ENCODE data around the gene MEP1A. TPM values are rescaled to one million over a fixed set of nuclear protein-coding genes. Genes with fewer than 3 reads are reported as not detected.

The MEP1A gene
- total and polyA plus RNA-seq, 2 of the 13 experiments (the other 11 are each of a cell fraction or from before 2014, with no cell fraction given): 0.24 to 0.83 TPM

DNA sequence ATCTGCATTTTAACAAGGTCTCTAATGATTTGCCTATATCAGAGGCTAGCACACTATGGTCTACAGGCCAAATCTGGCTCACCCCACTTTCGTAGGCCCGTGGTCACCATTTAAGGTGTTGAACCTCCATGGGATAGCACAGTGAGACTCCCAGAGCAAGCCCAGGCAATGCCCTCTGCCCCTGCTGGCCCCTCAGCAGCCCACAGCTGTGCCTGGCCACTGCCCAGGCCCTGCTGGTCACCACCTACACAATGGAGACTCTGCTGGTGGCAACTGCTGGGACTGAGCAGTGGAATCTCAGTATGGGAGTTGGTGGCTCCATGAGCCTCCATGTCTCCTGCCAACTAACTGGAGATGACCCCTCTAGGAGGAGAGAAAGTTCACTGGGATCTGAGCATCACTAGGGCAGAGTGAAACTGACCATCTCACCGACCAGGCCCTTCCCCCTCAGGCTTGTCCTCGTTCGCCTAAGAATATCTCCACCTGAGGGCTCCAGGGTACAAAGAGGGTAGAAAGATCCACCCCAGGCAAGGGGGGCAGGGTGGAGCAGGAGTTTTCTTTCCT lies 44.2 kb upstream of the MEP1A start:
- Histone ChIP-seq H3K4me3 (replicated peaks in 1 of 3; ENCODE audit: insufficient read depth in 1 of 3, low read depth in 2 of 3, low read length in 3 of 3) (no peak overlapping the region), H4K20me1 (ENCODE audit: insufficient read depth, low read length) (no peaks in the 10 kb centered on the region), H3K9me3 (ENCODE audit: low read length) (no peaks in the 10 kb centered on the region), H3K9ac (ENCODE audit: insufficient read depth, low read depth, low read length) (no peak overlapping the region), H3K27ac (ENCODE audit: extremely low read length, insufficient read depth, low read length) (no peak overlapping the region), H2AFZ (ENCODE audit: low read length) (no peak overlapping the region), H3K79me2 (ENCODE audit: insufficient read depth, low read length) (no peaks in the 10 kb centered on the region), H3K4me1 (ENCODE audit: insufficient read depth, low read length) (no peaks in the 10 kb centered on the region), H3K27me3 (ENCODE audit: control insufficient read depth in 1 of 2, insufficient read depth in 2 of 2, low read length in 2 of 2) (peaks cover 0 to 6% of the 10 kb centered on the region in 2 experiments; a peak in 1 of 5 replicates), H3K4me2 (ENCODE audit: low read depth, low read length) (no peak overlapping the region), H3K36me3 (replicated peaks in 1 of 2; ENCODE audit: control insufficient read depth in 1 of 2, insufficient read depth in 2 of 2, low read length in 2 of 2) (no peaks in the 10 kb centered on the region)
- WGBS (ENCODE audit: low lambda C conversion rate): 17% methylated on average over 5 of the region's 5 CpGs
- no peak for FAIRE-seq
- TF ChIP-seq, protein P1, sequence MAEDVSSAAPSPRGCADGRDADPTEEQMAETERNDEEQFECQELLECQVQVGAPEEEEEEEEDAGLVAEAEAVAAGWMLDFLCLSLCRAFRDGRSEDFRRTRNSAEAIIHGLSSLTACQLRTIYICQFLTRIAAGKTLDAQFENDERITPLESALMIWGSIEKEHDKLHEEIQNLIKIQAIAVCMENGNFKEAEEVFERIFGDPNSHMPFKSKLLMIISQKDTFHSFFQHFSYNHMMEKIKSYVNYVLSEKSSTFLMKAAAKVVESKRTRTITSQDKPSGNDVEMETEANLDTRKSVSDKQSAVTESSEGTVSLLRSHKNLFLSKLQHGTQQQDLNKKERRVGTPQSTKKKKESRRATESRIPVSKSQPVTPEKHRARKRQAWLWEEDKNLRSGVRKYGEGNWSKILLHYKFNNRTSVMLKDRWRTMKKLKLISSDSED (CRISPR knock-in tag; IDR thresholded peaks at IDR 0.05): no peak
- TF ChIP-seq, protein P2, sequence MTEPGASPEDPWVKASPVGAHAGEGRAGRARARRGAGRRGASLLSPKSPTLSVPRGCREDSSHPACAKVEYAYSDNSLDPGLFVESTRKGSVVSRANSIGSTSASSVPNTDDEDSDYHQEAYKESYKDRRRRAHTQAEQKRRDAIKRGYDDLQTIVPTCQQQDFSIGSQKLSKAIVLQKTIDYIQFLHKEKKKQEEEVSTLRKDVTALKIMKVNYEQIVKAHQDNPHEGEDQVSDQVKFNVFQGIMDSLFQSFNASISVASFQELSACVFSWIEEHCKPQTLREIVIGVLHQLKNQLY (CRISPR knock-in tag; IDR thresholded peaks at IDR 0.05): no peak
- no peak; the same call in 2 of the 3 replicates for ATAC-seq
- no peak for DNase-seq (ENCODE audit: low spot score)
- BruUV-seq (replicated peaks): no TSS peak
- POLR2A ChIA-PET: no interaction called here
- intact Hi-C loops (cut with micrococcal nuclease; ENCODE audit: unreplicated experiment): no loop called here
- CTCF ChIA-PET (ENCODE audit: low intra/inter-chr PET ratio, low total read pairs): no interaction called here
- in situ Hi-C loops (cut with HindIII; ENCODE audit: extremely low pct_ligation_motif_present, low pct_unique_long_range_greater_than_20kb): no loop called here

DNA sequence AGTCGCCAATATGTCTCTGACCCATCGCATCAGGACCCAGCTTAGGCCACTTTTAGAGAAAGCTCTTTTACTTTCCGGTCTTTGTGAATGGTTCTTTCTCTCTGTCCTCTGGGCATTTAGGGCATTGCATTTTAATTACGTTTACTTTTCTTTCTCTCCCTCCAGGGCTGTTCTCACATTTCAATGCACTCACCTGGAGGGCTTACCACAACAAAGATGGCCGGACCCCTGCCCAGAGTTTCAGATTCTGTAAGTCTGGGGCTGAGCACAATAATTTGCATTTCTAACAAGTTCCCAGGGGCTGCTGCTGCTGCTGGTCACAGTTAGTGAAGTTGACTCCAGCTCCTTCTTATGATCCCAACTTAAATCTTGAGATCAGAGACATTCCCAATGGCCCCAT lies 43.5 kb upstream of the MEP1A start:
- ChIA-PET POLR2A (no interaction called here), CTCF (ENCODE audit: low intra/inter-chr PET ratio, low total read pairs) (no interaction called here)
- BruUV-seq (replicated peaks): no TSS peak
- intact Hi-C loops (cut with micrococcal nuclease; ENCODE audit: unreplicated experiment): no loop called here
- Histone ChIP-seq H3K27me3 (ENCODE audit: control insufficient read depth in 1 of 2, insufficient read depth in 2 of 2, low read length in 2 of 2) (peaks cover 0 to 6% of the 10 kb centered on the region in 2 experiments; a peak in 1 of 5 replicates), H2AFZ (ENCODE audit: low read length) (no peak overlapping the region), H4K20me1 (ENCODE audit: insufficient read depth, low read length) (no peaks in the 10 kb centered on the region), H3K27ac (ENCODE audit: extremely low read length, insufficient read depth, low read length) (no peak overlapping the region), H3K4me3 (replicated peaks in 1 of 3; ENCODE audit: insufficient read depth in 1 of 3, low read depth in 2 of 3, low read length in 3 of 3) (no peak overlapping the region), H3K9me3 (ENCODE audit: low read length) (no peaks in the 10 kb centered on the region), H3K4me1 (ENCODE audit: insufficient read depth, low read length) (no peaks in the 10 kb centered on the region), H3K36me3 (replicated peaks in 1 of 2; ENCODE audit: control insufficient read depth in 1 of 2, insufficient read depth in 2 of 2, low read length in 2 of 2) (no peaks in the 10 kb centered on the region), H3K79me2 (ENCODE audit: insufficient read depth, low read length) (no peaks in the 10 kb centered on the region), H3K9ac (ENCODE audit: insufficient read depth, low read depth, low read length) (no peak overlapping the region), H3K4me2 (ENCODE audit: low read depth, low read length) (no peak overlapping the region)
- FAIRE-seq (no peak), DNase-seq (ENCODE audit: low spot score) (no peak), ATAC-seq (no peak)
- WGBS (ENCODE audit: low lambda C conversion rate): 54% methylated on average over 5 of the region's 5 CpGs
- in situ Hi-C loops (cut with HindIII; ENCODE audit: extremely low pct_ligation_motif_present, low pct_unique_long_range_greater_than_20kb): no loop called here
- TF ChIP-seq TARDBP (CRISPR knock-in tag; IDR thresholded peaks at IDR 0.05) (no peak), ZNF136 (CRISPR knock-in tag; IDR thresholded peaks at IDR 0.05; ENCODE audit: low read depth) (no peak), GFI1 (CRISPR knock-in tag; IDR thresholded peaks at IDR 0.05; ENCODE audit: borderline replicate concordance) (no peak), MEIS1 (CRISPR knock-in tag; IDR thresholded peaks at IDR 0.05; ENCODE audit: borderline replicate concordance) (no peak), AGO2 (optimal IDR thresholded peaks at IDR 0.05; ENCODE audit: low read depth, low read length) (no peak)
- TF ChIP-seq, protein P3, sequence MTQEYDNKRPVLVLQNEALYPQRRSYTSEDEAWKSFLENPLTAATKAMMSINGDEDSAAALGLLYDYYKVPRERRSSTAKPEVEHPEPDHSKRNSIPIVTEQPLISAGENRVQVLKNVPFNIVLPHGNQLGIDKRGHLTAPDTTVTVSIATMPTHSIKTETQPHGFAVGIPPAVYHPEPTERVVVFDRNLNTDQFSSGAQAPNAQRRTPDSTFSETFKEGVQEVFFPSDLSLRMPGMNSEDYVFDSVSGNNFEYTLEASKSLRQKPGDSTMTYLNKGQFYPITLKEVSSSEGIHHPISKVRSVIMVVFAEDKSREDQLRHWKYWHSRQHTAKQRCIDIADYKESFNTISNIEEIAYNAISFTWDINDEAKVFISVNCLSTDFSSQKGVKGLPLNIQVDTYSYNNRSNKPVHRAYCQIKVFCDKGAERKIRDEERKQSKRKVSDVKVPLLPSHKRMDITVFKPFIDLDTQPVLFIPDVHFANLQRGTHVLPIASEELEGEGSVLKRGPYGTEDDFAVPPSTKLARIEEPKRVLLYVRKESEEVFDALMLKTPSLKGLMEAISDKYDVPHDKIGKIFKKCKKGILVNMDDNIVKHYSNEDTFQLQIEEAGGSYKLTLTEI (CRISPR knock-in tag; conservative IDR thresholded peaks at IDR 0.05): no peak
- TF ChIP-seq, protein P4, sequence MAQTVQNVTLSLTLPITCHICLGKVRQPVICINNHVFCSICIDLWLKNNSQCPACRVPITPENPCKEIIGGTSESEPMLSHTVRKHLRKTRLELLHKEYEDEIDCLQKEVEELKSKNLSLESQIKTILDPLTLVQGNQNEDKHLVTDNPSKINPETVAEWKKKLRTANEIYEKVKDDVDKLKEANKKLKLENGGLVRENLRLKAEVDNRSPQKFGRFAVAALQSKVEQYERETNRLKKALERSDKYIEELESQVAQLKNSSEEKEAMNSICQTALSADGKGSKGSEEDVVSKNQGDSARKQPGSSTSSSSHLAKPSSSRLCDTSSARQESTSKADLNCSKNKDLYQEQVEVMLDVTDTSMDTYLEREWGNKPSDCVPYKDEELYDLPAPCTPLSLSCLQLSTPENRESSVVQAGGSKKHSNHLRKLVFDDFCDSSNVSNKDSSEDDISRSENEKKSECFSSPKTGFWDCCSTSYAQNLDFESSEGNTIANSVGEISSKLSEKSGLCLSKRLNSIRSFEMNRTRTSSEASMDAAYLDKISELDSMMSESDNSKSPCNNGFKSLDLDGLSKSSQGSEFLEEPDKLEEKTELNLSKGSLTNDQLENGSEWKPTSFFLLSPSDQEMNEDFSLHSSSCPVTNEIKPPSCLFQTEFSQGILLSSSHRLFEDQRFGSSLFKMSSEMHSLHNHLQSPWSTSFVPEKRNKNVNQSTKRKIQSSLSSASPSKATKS (CRISPR knock-in tag; IDR thresholded peaks at IDR 0.05): no peak

All from HepG2 (cell line).